ENCODE data around the gene MBNL1.

The MBNL1 gene

GRCh38 chr3:152269831-152270734 is 1.4 kb downstream of the MBNL1 start:
- H3K4me3 ChIP-seq (replicated peaks; ENCODE audit: low read depth, low read length), result peak overlapping the region; percentile 83
- peak; percentile 74 for DNase-seq (ENCODE audit: low read depth)
- TF ChIP-seq CTCF (IDR thresholded peaks at IDR 0.05; ENCODE audit: low read length, missing control alignments), result no peak

- no peak for DNase-seq (ENCODE audit: low read depth)
- TF ChIP-seq CTCF (IDR thresholded peaks at IDR 0.05; ENCODE audit: low read length, missing control alignments), result no peak
- peak overlapping the region; percentile 83 for H3K4me3 ChIP-seq (replicated peaks; ENCODE audit: low read depth, low read length)
These were observed 2.2 kb downstream of the MBNL1 start for GRCh38 chr3:152270937-152271336.

GRCh38 chr3:152271501-152272236 is 2.9 kb downstream of the MBNL1 start:
- DNase-seq (ENCODE audit: low read depth), result no peak
- H3K4me3 ChIP-seq (replicated peaks; ENCODE audit: low read depth, low read length), result peak overlapping the region; percentile 83
- TF ChIP-seq CTCF (IDR thresholded peaks at IDR 0.05; ENCODE audit: low read length, missing control alignments), result no peak

GRCh38 chr3:152272771-152273242 is 4.1 kb downstream of the MBNL1 start:
- DNase-seq (ENCODE audit: low read depth), result peak; percentile 82
- TF ChIP-seq CTCF (IDR thresholded peaks at IDR 0.05; ENCODE audit: low read length, missing control alignments), result no peak
- H3K4me3 ChIP-seq (replicated peaks; ENCODE audit: low read depth, low read length), result peak overlapping the region; percentile 83

GRCh38 chr3:152276681-152277080 is 8.0 kb downstream of the MBNL1 start:
- DNase-seq (ENCODE audit: low read depth), result no peak
- no peak for TF ChIP-seq CTCF (IDR thresholded peaks at IDR 0.05; ENCODE audit: low read length, missing control alignments)
- no peak overlapping the region for H3K4me3 ChIP-seq (replicated peaks; ENCODE audit: low read depth, low read length)

GRCh38 chr3:152277198-152277597 is 8.5 kb downstream of the MBNL1 start:
- no peak for TF ChIP-seq CTCF (IDR thresholded peaks at IDR 0.05; ENCODE audit: low read length, missing control alignments)
- H3K4me3 ChIP-seq (replicated peaks; ENCODE audit: low read depth, low read length), result no peak overlapping the region
- DNase-seq (ENCODE audit: low read depth), result no peak

Data from fibroblast of pulmonary artery (primary cell).